ENCODE measurements around the gene SIL1.
"Not testable (repeated sequence)": the region's sequence is repeated elsewhere in the genome, so short reads cannot be mapped to it uniquely, and the experiment has no call there.

SIL1 gene

DNA sequence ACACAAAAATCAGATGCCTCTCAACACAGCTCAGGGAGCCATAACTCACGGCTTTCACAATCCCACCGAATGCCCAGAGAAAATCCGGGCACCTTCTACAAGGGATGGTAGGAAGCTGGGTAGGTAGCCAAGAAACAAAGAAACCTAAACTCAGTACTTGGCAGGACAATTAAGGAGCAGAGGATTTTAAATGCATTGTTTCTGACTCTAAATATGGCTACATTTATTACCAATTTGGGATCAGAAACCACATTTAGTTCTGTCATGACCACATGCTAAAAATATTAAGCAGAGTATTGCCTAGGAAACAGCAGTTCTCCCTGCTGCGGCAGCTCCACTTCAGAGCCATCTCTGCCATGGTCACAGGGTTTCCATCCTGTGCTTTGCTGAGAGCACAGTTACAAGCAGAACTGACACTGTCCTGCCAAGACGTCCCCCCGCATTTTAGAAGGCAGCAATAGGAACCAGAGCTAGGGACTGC lies 57.5 kb downstream of the SIL1 start:
- DNase-seq (ENCODE audit: low read depth) = no peak

DNA sequence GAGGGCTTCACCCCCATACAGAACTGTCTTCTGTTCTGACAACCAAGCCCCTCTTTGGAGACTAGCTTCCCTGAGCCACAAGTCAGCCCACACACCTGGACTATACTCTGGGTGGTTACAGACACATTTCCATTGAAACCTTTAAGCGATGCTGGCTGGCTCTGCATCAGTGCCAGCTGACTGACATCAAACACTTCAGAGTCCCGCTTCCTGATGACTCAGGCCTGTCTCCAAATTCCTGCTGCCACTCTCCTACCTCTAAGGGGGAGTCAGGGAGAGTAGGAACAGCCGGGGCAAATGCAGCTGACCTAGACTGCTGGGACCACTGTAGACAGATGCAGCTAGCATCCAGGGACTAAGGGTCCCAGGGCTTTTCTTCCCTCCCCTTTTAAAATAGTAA lies 59.4 kb downstream of the SIL1 start:
- DNase-seq (ENCODE audit: low read depth) = peak; percentile 48

DNA sequence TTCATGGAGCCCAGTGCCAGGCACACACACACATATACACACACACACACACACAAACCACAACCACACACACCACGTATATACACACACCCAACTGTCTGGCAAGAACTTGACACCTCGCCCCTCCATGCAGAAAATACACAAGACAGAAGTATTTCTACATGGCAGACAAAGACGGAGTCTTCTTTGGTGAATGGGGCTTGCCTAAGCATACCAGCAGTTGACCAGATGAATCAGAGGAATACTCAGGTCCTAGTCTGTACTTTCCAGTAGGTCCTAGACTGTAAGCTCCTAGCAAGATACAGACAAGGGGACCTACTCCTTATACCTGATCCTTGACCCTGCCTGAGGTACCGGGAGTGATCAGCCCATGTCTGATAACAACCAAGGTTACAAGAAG lies 60.1 kb downstream of the SIL1 start:
- peak; percentile 62 for DNase-seq (ENCODE audit: low read depth)

DNA sequence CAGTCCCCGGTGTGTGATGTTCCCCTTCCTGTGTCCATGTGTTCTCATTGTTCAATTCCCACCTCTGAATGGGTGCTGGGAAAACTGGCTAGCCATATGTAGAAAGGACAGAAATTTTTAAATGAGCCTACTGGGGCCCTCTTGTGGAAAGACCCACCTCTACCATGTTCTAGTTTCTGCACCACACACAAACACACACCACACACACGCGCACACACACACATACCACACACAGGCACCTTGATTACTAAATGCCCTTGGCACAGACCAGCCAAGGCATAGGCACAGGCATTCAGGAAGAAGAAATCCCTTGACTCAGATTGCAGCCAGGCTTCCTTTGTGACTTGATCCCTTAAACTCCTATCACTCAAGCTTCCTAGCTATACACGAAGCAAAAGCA lies 60.5 kb downstream of the SIL1 start:
- peak; percentile 60 for DNase-seq (ENCODE audit: low read depth)

DNA sequence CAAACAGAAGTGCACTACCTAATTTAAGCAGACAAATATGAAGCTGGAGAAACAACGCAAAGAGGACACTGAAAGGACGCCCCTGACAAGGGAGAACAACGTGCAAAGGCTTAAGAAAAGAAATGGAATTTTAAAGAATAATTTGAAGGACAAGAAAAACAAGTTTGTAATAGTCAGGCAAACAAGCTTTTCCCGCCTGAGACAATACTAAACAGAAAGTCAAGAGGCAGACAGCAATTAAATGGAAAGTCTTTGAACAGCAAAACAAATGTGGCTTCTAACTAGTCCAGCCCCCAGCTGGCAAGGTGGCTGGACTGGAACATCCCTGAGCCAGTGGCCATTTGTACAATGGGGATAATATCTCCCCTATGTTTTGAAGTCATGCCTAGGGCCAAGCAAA lies 63.3 kb downstream of the SIL1 start:
- DNase-seq (ENCODE audit: low read depth) = no peak

DNA sequence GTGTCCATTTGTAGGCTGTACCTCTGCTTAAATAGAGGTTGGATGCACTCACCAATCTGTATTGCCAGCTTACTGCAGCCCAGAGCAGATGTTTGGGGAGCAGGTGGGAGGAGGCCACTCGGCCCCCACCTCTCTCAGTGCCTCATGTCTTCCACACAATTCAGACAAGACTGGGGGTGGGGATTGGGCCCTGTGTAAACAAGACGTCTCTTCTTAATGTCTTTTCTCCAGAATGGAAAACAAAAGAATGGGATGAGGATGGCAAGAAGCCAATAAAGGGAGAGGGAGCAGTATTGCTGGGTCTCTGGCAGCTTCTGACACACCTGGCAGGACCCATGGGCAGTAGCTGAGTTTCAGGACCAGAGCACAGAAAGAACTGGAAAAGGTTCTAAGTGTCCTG lies 64.9 kb downstream of the SIL1 start:
- no peak for DNase-seq (ENCODE audit: low read depth)

DNA sequence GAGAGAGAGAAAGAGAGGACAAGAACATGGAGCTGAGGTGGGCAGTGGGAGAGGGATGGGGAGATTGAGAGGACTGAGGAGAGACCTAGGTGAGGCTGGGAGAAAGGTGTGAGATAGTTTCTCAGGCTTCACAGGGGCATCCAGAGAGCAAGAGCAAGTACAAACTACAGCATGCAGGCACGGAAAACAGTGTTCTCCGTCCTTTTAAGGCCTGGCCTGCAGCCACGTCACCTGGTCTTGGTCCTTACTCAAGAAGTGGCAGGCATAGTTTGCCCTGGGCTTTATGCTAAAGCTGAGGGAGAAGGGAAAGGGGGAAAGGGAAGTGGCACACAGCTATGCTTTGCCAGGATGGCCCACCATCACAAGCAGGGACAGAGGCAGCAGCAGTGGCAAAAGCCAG lies 65.7 kb downstream of the SIL1 start:
- DNase-seq (ENCODE audit: low read depth) = no peak

DNA sequence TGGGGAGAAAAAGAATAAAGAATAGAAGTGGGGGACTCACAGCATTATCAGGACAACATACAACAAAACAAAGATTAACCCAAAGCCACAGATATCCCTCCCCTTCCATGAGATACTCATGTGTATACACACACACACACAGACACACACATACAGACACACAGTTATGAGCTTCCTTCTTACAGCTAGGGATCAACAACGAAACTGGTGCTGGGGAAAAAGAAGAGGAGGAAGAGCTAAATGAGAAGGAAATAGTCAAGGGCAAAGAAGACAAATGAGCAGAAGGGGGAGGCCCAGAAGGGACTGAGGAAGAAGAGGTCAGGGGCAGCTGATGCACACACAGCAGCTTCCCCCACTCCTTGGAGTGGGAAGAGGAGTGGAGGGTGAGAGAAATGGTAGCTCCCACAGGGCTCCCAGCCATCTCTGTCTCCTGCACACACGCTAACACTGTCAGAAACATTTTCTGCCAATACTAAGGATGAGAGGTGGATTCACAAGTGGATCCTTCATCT lies 66.2 kb downstream of the SIL1 start:
- no peak for DNase-seq (ENCODE audit: low read depth)

DNA sequence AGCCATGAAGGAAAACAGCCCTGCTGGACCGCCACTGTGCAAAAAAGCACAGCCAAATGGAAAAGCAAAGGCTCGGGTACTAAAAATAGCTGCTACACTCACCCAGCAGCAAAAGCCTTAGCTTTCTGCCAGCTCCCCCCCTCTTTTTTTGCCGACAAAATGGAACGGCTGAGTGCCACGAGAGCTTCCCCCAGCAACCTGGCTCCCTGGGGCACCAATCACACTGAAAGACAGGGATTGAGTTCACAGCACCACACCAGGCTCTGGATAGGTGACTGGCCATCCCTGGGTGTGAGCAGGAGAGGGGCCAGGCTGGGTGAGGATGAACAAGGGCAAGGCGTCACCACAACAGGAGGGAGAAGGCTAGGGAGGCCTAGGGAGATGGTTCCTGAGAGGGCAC lies 66.7 kb downstream of the SIL1 start:
- no peak for DNase-seq (ENCODE audit: low read depth)

DNA sequence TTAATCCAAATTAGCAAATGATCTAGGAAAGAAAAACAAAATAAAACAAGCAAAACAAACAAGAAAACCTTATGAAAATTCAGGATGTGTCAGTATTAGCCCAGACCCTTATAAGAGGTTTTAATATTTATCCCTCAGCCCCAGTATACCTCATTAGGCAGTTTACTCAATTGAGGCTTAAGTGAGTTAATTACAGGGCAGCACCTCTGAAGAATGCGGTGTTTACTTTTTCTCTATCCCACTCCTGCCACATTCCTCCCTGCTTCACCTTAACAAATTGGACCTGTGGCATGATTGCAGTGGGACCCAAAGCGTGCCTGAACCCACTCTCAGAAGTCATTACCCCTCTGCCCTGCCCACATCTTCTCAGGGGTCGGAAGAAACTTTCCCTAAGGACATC lies 67.1 kb downstream of the SIL1 start:
- no peak for DNase-seq (ENCODE audit: low read depth)

DNA sequence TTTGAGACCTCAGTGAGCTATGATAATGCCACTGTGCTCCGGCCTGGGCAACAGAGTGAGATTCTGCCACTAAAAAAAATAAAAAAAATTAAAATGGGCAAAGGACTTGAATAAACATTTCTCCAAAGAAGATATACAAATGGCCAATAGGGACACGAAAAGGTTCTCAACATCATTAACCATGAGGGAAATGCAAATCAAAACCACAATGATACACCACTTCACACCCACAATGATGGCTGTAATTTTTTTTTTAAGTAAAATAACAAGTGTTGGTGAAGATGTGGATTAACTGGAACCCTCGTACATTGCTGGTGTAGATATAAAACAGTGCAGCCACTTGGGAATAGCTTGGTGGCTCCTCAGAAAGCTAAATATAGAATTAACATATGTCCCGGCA lies 68.0 kb downstream of the SIL1 start:
- no peak for DNase-seq (ENCODE audit: low read depth)

DNA sequence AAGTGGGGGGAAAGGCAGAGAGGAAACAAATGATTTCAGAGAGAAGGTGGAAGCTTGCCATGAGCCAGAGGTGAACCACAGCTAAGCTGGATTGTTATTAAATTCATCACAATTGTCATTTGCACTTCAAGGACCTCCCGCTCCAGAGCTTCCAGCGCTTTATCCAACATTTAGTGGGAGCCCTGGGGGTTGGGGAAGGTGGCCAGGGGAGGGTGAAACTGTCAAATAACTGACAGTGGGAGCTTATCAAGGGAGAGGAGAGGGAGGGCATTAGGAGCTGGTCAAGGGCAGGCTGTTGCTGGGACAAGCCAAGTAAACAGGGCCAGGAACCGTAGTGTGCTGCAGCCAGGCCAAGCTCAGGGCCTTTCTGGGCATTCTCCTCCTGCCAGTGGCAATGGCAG lies 71.5 kb downstream of the SIL1 start:
- no peak for DNase-seq (ENCODE audit: low read depth)

DNA sequence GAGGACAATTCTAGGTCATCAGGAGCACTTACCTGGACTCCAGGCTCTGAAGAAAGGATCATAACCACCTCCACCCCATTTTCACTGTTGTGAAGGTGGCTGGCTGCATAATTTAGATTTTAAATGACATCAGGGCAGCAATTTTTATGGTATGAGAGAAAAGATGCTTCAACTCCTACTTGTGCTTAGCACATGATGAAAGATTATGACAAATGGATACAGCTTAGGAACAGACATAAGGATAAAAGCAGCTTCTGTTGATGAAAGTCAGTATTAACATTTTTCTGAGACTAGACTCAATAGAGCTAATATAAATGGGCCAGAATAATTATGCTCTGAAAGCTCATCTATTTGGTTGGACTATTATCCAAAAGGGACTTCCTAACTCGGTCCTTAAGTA lies 72.2 kb downstream of the SIL1 start:
- no peak for DNase-seq (ENCODE audit: low read depth)

DNA sequence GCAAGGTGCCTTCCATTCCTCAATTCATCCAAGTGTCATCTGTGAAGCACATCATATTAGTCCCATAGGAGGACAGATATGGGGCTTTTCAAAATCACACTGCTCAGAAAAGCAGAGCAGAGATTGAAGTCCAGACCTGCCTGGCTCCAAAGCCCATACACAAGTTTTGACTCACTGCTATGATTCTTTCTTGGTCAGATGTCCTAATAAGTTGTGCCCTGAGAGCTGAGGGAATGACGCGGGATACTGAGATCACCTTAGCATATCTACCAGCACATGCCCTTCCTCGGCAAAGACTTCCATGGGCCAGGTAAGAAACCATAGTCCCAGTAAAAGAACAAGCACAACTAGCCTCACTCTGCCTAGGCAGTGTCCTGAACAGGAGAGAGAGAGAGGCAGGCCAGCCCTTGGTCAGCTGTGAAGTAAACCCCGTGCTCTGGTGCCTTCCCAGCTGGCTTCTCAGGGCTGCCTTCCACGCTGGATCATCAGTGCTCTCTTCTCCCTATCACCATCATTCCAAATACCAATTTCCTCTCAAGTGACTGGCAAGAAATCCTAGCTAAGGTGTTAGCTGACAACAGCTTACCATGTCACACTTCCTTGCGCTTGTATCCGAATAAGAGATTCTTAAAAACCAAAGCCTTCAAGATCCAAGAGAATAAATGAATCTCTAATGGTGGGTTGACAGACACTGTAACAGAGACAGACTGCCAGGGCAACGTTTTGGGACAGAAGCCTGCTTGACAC lies 73.2 kb downstream of the SIL1 start:
- DNase-seq (ENCODE audit: low read depth) = no peak

DNA sequence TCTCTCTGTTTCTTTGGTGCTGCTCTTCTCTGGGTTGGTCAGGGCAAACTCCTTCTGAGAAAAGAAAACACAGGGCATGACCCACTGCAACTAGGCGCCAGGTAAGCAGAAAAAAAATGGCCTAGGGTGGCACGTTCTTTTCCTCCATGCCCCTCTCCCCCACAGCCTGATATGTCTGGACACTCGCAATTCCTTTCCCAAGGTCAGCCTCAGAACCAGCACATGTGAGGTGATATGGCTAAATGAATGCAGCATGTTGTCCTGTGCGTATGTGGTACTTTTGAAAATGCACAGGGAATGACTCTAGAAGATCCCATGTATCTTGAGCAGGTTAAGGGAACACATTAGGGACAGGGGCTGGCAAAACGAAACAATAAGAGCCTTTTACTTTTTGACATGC lies 77.0 kb downstream of the SIL1 start:
- DNase-seq (ENCODE audit: low read depth) = no peak

DNA sequence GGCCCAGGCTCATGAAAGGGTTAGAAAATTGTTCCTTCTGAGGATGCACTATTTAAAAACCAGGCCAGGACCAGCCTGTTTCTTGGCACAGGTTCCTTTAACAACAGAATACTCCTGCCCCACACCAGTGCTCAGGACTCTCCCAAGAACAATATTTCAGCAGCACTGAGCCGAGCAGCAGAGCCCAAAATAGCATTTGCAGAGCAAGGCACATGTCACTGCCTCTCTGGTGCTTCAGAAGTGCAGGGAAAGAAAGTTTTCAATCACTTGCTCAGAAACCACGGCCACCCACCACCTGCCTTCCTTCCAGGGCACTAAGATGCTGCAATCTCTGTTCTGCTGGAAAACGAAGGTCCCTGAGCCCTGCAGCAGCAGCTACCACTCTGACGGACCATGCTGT lies 77.6 kb downstream of the SIL1 start:
- DNase-seq (ENCODE audit: low read depth) = no peak

DNA sequence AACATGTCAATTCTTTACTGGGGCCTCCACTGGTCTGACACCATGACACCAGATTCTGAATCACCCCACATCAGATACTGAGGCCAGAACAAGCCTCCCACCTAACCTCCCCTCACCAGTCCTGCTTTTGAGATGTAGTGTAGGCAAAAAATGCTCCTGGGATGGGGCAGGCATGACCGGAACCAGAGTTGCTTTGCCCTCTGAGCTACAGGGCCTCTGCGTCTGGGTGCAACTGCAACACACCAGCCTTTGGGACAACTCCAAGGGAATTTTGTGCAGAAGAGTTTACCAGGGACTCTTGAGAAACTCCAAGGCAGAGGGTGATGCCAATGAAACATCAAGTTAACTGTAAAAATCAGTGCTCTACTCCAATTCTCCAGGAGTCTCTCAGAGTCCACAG lies 79.4 kb downstream of the SIL1 start:
- DNase-seq (ENCODE audit: low read depth) = no peak

DNA sequence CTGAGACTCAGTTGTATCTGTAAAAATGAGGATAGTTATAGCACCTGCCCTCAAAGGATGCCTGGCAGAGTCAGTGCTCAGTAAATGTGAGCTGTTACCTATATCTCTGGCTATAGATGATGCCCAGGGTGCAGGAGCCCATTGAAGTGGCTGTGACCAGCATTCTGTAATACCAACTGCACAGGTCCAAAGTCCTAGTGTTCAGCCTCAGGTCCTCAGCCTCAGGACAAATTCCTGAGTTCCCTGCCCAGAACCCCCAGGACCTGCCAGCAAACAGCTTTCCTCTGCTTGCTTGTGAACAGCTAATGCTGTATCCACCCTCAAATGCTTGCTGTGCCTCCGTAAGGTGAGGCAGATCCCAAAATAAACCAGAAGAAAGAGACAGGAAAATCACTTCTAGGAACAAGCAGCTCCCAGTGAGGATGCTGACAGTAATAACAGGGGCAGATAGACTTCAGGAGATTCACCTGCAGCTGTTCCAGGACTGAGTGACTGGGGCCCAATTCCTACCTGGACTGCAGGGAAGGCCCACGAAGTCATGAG lies 80.8 kb downstream of the SIL1 start:
- no peak for DNase-seq (ENCODE audit: low read depth)

DNA sequence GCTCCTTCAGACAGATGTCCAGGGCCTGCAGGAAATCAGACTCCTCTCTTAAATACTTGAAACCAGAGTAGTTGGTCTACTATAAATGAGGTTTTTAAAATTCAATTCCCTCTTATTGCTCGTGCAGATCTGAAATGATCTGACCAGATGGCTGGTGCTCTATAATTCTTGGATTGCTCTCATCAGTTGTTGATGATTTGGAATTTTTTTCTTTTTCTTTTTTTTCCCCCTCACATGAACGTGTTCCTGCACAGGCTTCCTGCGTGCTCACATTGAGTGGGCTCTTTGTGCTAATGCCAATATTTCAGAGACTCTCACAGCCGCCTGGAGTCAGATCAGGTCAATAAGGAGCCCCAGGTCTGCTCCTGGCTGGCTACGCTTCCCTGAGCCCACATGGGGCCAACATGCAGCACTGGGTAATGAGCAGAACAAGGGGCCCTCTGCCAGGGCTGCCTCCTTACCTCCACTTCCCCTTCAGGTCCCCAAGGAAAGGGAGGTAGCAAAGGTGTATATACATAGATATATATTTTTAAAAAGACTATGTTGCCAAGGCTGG lies 82.0 kb downstream of the SIL1 start:
- no peak for DNase-seq (ENCODE audit: low read depth)

DNA sequence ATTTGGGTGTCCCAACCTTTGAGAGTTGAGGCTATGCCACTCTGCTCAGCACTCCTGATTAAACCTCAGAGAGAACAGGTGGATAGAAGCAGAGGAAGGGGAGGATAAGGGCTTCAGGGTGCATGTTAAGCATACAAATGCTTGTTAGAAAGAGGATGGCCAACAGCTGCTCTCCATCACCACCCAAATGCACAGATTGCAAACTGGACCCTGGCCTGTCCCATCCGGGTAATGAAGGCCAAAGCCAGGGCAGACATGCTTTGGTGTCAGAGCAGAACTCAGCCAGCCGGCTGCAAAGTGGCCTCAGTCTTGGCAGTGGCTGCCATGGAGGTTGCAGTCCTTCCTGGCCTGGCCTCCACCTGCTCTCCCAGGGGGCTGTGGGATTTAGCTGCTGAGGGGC lies 84.3 kb downstream of the SIL1 start:
- no peak for DNase-seq (ENCODE audit: low read depth)

DNA sequence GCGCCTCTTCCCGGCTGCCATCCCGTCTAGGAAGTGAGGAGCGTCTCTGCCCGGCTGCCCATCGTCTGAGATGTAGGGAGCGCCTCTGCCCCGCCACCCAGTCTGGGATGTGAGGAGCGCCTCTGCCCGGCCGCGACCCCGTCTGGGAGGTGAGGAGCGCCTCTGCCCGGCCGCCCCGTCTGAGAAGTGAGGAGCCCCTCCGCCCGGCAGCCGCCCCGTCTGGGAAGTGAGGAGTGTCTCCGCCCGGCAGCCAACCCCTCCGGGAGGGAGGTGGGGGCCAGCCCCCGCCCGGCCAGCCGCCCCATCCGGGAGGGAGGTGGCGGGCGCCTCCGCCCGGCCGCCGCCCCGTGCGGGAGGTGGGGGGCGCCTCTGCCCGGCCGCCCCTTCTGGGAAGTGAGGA lies 85.8 kb downstream of the SIL1 start:
- not testable (repeated sequence) for DNase-seq (ENCODE audit: low read depth)

DNA sequence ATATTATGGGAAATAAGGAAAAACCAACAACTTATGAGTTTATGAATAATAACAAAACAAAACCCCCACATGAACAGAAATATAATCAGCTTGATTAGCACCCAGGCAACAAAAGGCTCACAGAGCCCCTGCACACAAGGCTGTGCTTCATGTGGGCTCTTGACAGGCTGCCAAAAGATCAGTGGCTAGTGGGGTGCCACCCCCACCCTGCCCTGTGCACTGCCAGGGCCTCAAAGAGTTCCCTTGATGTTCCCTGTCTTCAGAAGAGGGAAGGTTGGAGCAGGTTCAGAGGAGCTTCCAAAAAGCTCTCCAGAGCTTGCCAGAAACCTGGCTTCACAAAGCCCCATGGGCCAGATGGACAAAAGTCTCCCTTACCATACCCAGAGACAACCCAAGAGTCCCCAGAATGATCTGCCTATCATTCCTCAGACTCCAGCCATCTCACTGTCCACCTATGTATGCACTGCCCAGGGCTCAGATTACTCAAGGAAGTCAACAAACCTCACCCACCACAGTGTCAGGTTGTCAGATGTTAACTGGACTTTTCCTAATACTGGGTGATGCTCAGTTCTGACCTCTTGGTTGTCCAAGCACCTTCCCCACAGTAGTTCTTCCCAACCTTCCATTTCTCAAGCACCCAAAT lies 87.5 kb downstream of the SIL1 start:
- DNase-seq (ENCODE audit: low read depth) = no peak
